ENCODE measurements around the gene CRTC2.
A peak's percentile ranks its signal among the peaks of the same experiment; 100 is the strongest.

CRTC2 gene

DNA sequence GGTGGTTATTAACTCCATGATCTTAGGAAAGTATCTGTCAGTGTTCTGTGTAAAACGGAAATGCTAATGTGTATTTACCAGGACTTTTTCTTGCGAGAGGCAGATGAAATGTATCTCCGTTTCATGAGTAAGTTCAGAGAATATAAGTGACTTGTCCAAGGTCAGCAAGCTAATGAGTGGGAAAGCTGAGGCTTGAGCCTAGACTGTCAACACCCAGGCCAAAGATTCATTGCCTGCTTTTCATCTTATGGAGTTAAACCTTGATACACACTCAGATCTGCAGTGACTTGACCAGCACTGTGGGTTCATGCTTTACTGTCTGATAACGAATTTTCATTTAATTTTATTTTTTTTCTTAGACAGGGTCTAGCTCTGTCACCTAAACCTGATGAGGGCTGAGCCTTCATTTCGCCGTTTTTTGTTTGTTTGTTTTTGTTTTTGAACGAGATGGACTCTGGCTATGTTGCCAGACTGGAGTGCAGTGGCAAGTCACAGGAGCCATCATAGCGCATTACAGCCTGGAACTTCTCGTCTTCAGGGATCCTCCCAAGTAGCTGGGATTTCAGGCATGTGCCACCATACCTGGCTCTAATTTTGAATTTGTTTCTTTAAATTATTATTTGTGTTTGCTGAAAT is 20.0 kb upstream of the CRTC2 start:
- Histone ChIP-seq H3K4me2 (ENCODE audit: low read length) (peak overlapping the region; percentile 100), H3K27me3 (ENCODE audit: insufficient read depth, low read length) (no peaks in the 10 kb centered on the region), H3K9ac (ENCODE audit: low read length) (peak overlapping the region; percentile 95), H3K9me2 (ENCODE audit: low read depth, low read length) (no peaks in the 10 kb centered on the region), H3K4me1 (ENCODE audit: insufficient read depth, low read length, severe bottlenecking) (peaks cover 25% of the 10 kb centered on the region), H3K36me3 (ENCODE audit: insufficient read depth, low read length) (peaks cover 29% of the 10 kb centered on the region), H3K9me3 (ENCODE audit: low read length) (no peaks in the 10 kb centered on the region), H3K27ac (ENCODE audit: low read depth, low read length, poor library complexity, severe bottlenecking) (peak overlapping the region; percentile 49), H3K4me3 (ENCODE audit: low read depth, low read length, poor library complexity, severe bottlenecking) (peak overlapping the region; percentile 83), H4K20me1 (ENCODE audit: insufficient read depth, low read length) (no peaks in the 10 kb centered on the region), H3K79me2 (ENCODE audit: insufficient read depth, low read length) (peaks cover 19% of the 10 kb centered on the region), H3F3A (ENCODE audit: insufficient read depth, low read length) (no peaks in the 10 kb centered on the region), H2AFZ (ENCODE audit: low read length) (peak overlapping the region; percentile 60; the same call in 1 of the 2 replicates)
- no peak for TF ChIP-seq EZH2 (IDR thresholded peaks at IDR 0.05; ENCODE audit: borderline replicate concordance, low read length)
- TF ChIP-seq, protein P1, sequence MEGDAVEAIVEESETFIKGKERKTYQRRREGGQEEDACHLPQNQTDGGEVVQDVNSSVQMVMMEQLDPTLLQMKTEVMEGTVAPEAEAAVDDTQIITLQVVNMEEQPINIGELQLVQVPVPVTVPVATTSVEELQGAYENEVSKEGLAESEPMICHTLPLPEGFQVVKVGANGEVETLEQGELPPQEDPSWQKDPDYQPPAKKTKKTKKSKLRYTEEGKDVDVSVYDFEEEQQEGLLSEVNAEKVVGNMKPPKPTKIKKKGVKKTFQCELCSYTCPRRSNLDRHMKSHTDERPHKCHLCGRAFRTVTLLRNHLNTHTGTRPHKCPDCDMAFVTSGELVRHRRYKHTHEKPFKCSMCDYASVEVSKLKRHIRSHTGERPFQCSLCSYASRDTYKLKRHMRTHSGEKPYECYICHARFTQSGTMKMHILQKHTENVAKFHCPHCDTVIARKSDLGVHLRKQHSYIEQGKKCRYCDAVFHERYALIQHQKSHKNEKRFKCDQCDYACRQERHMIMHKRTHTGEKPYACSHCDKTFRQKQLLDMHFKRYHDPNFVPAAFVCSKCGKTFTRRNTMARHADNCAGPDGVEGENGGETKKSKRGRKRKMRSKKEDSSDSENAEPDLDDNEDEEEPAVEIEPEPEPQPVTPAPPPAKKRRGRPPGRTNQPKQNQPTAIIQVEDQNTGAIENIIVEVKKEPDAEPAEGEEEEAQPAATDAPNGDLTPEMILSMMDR (IDR thresholded peaks at IDR 0.05; ENCODE audit: low read length) = no peak

DNA sequence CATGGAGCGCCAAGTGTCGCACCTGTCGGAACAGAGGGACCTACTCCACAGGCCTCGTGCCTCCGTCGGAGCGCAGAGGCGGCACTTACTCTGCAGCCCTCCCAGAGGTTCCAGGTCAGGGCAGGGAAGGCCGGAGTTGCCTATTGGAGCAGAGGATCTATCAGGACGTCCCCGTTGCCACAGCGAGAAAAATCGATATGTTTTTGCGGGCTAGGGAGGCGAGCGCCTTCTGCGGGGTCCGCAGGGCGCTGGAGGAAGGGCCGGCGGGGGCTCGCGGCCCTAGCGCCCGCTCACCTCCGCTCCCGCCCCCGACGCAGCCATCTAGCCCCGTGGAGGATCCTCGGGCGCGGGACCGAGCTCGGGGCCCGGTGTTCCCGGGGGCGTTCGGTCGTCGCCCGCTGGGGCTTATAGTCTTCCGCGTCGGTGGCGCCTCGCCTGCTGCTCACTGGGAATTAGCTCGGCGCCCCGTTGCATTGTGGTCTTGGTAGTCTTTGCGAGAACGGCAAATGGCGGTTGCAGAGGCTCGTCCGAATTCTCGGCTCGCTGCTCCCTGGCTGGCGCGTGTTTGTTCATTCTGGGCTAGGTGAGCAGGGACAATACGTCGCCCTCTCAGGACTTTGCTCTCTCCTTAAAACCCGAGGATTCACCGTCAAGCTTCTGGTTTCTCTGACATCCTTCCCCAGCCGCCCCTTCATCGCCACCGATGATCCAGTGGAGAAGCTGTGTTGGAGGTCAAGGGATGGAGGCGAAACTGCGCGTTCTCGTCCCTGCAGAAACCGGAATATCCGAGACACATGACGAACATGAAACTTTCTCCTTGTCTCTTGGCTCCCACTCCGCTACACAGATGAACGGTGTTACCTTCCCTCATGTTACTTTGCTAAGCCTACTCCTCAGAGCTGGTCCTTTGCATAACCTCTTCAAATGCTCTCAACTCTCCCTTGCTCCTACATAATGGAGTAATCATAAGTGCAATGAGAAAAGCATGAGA is 19.1 kb upstream of the CRTC2 start, which contains the start of gene JTB:
JTB (minus strand) TSS at position 425 of the 991 bp plus-strand sequence; CDS start at position 3, 422 bp downstream.
- Histone ChIP-seq H3K4me1 (ENCODE audit: insufficient read depth, low read length, severe bottlenecking) (peaks cover 29% of the 10 kb centered on the region), H3K9ac (ENCODE audit: low read length) (peak within 1 kb of the TSS; percentile 95), H3K9me2 (ENCODE audit: low read depth, low read length) (no peaks in the 10 kb centered on the region), H3K27ac (ENCODE audit: low read depth, low read length, poor library complexity, severe bottlenecking) (peak within 1 kb of the TSS; percentile 57), H3F3A (ENCODE audit: insufficient read depth, low read length) (peaks cover under 1% of the 10 kb centered on the region; the same call in 1 of the 2 replicates), H4K20me1 (ENCODE audit: insufficient read depth, low read length) (no peaks in the 10 kb centered on the region), H3K36me3 (ENCODE audit: insufficient read depth, low read length) (peaks cover 37% of the 10 kb centered on the region), H3K27me3 (ENCODE audit: insufficient read depth, low read length) (no peaks in the 10 kb centered on the region), H3K4me3 (ENCODE audit: low read depth, low read length, poor library complexity, severe bottlenecking) (peak within 1 kb of the TSS; percentile 83), H3K79me2 (ENCODE audit: insufficient read depth, low read length) (peaks cover 19% of the 10 kb centered on the region), H3K9me3 (ENCODE audit: low read length) (no peaks in the 10 kb centered on the region), H3K4me2 (ENCODE audit: low read length) (peak within 1 kb of the TSS; percentile 100), H2AFZ (ENCODE audit: low read length) (peak within 1 kb of the TSS; percentile 60; the same call in 1 of the 2 replicates)
- TF ChIP-seq, protein P1 (IDR thresholded peaks at IDR 0.05; ENCODE audit: low read length) = no peak; the same call in 1 of the 2 replicates
- TF ChIP-seq EZH2 (IDR thresholded peaks at IDR 0.05; ENCODE audit: borderline replicate concordance, low read length) = no peak

DNA sequence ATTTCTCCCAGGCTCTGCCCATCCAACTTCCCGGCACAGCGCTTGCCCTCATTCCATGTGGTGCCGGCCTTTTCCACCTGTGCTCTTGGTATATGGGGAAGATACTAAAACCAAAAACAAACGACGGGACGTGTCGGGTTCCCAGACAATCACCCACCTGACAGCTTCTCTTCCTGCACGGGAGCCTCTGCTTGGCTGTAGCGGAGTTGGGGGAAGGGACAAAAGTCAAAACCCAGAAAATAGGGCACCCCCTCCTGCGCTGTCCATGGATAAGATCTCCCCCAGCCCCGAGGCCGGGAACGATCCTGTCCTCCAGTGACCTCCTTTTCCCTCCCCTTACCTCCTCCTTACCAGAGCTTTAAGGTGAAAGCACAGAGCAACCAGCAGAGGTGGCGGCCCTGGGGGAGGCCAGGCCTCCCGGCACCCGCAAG is 18.4 kb upstream of the CRTC2 start:
- Histone ChIP-seq H4K20me1 (ENCODE audit: insufficient read depth, low read length) (no peaks in the 10 kb centered on the region), H2AFZ (ENCODE audit: low read length) (no peak overlapping the region), H3K79me2 (ENCODE audit: insufficient read depth, low read length) (peaks cover 19% of the 10 kb centered on the region), H3K27me3 (ENCODE audit: insufficient read depth, low read length) (no peaks in the 10 kb centered on the region), H3K4me1 (ENCODE audit: insufficient read depth, low read length, severe bottlenecking) (peaks cover 32% of the 10 kb centered on the region), H3K4me2 (ENCODE audit: low read length) (peak overlapping the region; percentile 100), H3K9me3 (ENCODE audit: low read length) (no peaks in the 10 kb centered on the region), H3K36me3 (ENCODE audit: insufficient read depth, low read length) (peaks cover 39% of the 10 kb centered on the region), H3K27ac (ENCODE audit: low read depth, low read length, poor library complexity, severe bottlenecking) (peak overlapping the region; percentile 57), H3F3A (ENCODE audit: insufficient read depth, low read length) (peaks cover 4% of the 10 kb centered on the region; the same call in 1 of the 2 replicates), H3K4me3 (ENCODE audit: low read depth, low read length, poor library complexity, severe bottlenecking) (peak overlapping the region; percentile 83), H3K9ac (ENCODE audit: low read length) (peak overlapping the region; percentile 95), H3K9me2 (ENCODE audit: low read depth, low read length) (no peaks in the 10 kb centered on the region)
- TF ChIP-seq, protein P1 (IDR thresholded peaks at IDR 0.05; ENCODE audit: low read length) = no peak
- no peak for TF ChIP-seq EZH2 (IDR thresholded peaks at IDR 0.05; ENCODE audit: borderline replicate concordance, low read length)
